HepG2 (cell line): ENCODE results near the gene GAS5. TPM values are rescaled to one million over a fixed set of nuclear protein-coding genes. Genes with fewer than 3 reads are reported as not detected.

ENCODE experiments used
- BHLHE40 ChIP-seq: IDR thresholded peaks from 2 replicates; pipeline ENCODE4 v1.6.1; 2011; ENCODE audit warnings: low read length, improper control_type of control experiment
- CENPT ChIP-seq: sonication (generic); formaldehyde crosslinking; IDR thresholded peaks from 2 replicates; pipeline ENCODE4 v1.8.0; 2022; ENCODE audit warnings: low read depth, mild to moderate bottlenecking, moderate library complexity, missing genetic modification reagents
- CREB3 ChIP-seq: sonication (generic); formaldehyde crosslinking; IDR thresholded peaks from 2 replicates; pipeline ENCODE4 v1.5.0; 2020; ENCODE audit warnings: missing genetic modification reagents
- DNMT3B ChIP-seq: conservative IDR thresholded peaks from 2 replicates; pipeline ENCODE4 v1.6.1; 2016; ENCODE audit warnings: missing biosample characterization, control low read depth
- ELF1 ChIP-seq: sonication (generic); formaldehyde crosslinking; IDR thresholded peaks from 2 replicates; pipeline ENCODE4 v1.4.0; 2020; ENCODE audit warnings: missing genetic modification reagents
- HIVEP1 ChIP-seq: sonication (generic); formaldehyde crosslinking; IDR thresholded peaks from 2 replicates; pipeline ENCODE4 v1.4.0; 2020; ENCODE audit warnings: mild to moderate bottlenecking, missing genetic modification reagents
- KAT7 ChIP-seq: IDR thresholded peaks from 2 replicates; pipeline ENCODE4 v1.6.1; 2018; ENCODE audit warnings: borderline replicate concordance, missing compliant biosample characterization
- KLF6 ChIP-seq: IDR thresholded peaks from 2 replicates; pipeline ENCODE4 v1.8.0; 2016; ENCODE audit warnings: missing biosample characterization, missing genetic modification reagents
- MED8 ChIP-seq: sonication (generic); formaldehyde crosslinking; IDR thresholded peaks from 2 replicates; pipeline ENCODE4 v1.8.1; 2023; ENCODE audit warnings: mild to moderate bottlenecking, missing genetic modification reagents; ENCODE audit not compliant: insufficient replicate concordance
- MTF1 ChIP-seq: sonication (generic); formaldehyde crosslinking; IDR thresholded peaks from 2 replicates; pipeline ENCODE4 v1.5.0; 2020; ENCODE audit warnings: missing genetic modification reagents
- NR1H2 ChIP-seq: sonication (generic); formaldehyde crosslinking; IDR thresholded peaks from 2 replicates; pipeline ENCODE4 v1.8.1; 2022; ENCODE audit warnings: low read depth, missing genetic modification reagents, borderline replicate concordance
- PHB2 ChIP-seq: fragments of 450-650 bp; IDR thresholded peaks from 2 replicates; pipeline ENCODE4 v1.6.1; 2018; ENCODE audit not compliant: partially characterized antibody
- SOX13 ChIP-seq, 3 experiments: fragments of 450-650 bp in 1 of 3; sonication (generic) in 1 of 3; formaldehyde crosslinking in 1 of 3; IDR thresholded peaks in 2 of 3; conservative IDR thresholded peaks in 1 of 3; 2 replicates each; pipeline versions ENCODE4 v1.5.0 to v1.6.1; 2016 to 2020; ENCODE audit warnings: antibody characterized with exemption in 1 of 3, mild to moderate bottlenecking in 1 of 3, missing compliant biosample characterization in 1 of 3, missing genetic modification reagents in 1 of 3, moderate library complexity in 1 of 3
- TP53 ChIP-seq: sonication (generic); formaldehyde crosslinking; conservative IDR thresholded peaks from 2 replicates; pipeline ENCODE4 v1.4.0; 2020; ENCODE audit warnings: missing genetic modification reagents
- ZFY ChIP-seq: sonication (generic); formaldehyde crosslinking; IDR thresholded peaks from 2 replicates; pipeline ENCODE4 v1.4.0; 2020; ENCODE audit warnings: missing genetic modification reagents
- ZMYM4 ChIP-seq: sonication (generic); formaldehyde crosslinking; IDR thresholded peaks from 2 replicates; pipeline ENCODE4 v1.8.1; 2023; ENCODE audit warnings: mild to moderate bottlenecking, missing genetic modification reagents
- ZNF256 ChIP-seq: sonication (generic); formaldehyde crosslinking; conservative IDR thresholded peaks from 2 replicates; pipeline ENCODE4 v1.4.0; 2020; ENCODE audit warnings: missing genetic modification reagents
- ZNF329 ChIP-seq: sonication (generic); formaldehyde crosslinking; IDR thresholded peaks from 2 replicates; pipeline ENCODE4 v1.9.0; 2021; ENCODE audit warnings: low read depth, mild to moderate bottlenecking, missing genetic modification reagents
- ZNF432 ChIP-seq: sonication (generic); formaldehyde crosslinking; IDR thresholded peaks from 2 replicates; pipeline ENCODE4 v1.5.0; 2020; ENCODE audit warnings: missing genetic modification reagents, mild to moderate bottlenecking, borderline replicate concordance
- ZNF614 ChIP-seq: IDR thresholded peaks from 2 replicates; pipeline ENCODE4 v1.6.1; 2018; ENCODE audit warnings: missing biosample characterization, missing genetic modification reagents, inconsistent platforms, borderline replicate concordance
- ZNF777 ChIP-seq: sonication (generic); formaldehyde crosslinking; IDR thresholded peaks from 2 replicates; pipeline ENCODE4 v1.4.0; 2020; ENCODE audit warnings: missing genetic modification reagents
- ZSCAN29 ChIP-seq: sonication (generic); formaldehyde crosslinking; conservative IDR thresholded peaks from 2 replicates; pipeline ENCODE4 v1.4.0; 2020; ENCODE audit warnings: mild to moderate bottlenecking, missing genetic modification reagents
- polyA plus RNA-seq, 8 experiments: library from polyadenylated mRNA; depleted of rRNA in 3 of 8; stranded (reverse) in 7 of 8; unstranded in 1 of 8; fragments of >200 nt; fragmentation: Illumina TruSeq in 4 of 8; extraction: Trizol in 4 of 8; gene quantifications; 2 replicates each; pipeline versions ENCODE4 v1.2.1 to v1.2.3, GENCODE V29; 2011 to 2016; ENCODE audit warnings: low read depth in 4 of 8, missing spikeins in 1 of 8, mixed read lengths in 1 of 8; ENCODE audit not compliant: insufficient read depth in 1 of 8
- total RNA-seq, 5 experiments: library from RNA; depleted of rRNA; stranded (reverse); fragments of >200 nt; fragmentation: Illumina TruSeq; extraction: Trizol; gene quantifications; 2 replicates each; pipeline ENCODE4 v1.2.3, GENCODE V29; 2016; ENCODE audit warnings: low read depth in 1 of 5
- TF ChIP-seq, protein P1 (sequence below): sonication (generic); formaldehyde crosslinking; IDR thresholded peaks from 2 replicates; pipeline ENCODE4 v1.4.0; 2020; ENCODE audit warnings: mild to moderate bottlenecking, missing genetic modification reagents
- TF ChIP-seq, protein P2 (sequence below): sonication (generic); formaldehyde crosslinking; IDR thresholded peaks from 2 replicates; pipeline ENCODE4 v1.8.0; 2022; ENCODE audit warnings: mild to moderate bottlenecking, missing genetic modification reagents, moderate library complexity
- TF ChIP-seq, protein P3 (sequence below): sonication (generic); formaldehyde crosslinking; IDR thresholded peaks from 2 replicates; pipeline ENCODE4 v1.8.0; 2022; ENCODE audit warnings: low read depth, missing genetic modification reagents
- TF ChIP-seq, protein P4 (sequence below): sonication (generic); formaldehyde crosslinking; conservative IDR thresholded peaks from 2 replicates; pipeline ENCODE4 v1.8.1; 2023; ENCODE audit warnings: missing genetic modification reagents

The GAS5 gene
- total and polyA plus RNA-seq, 2 of the 13 experiments (the other 11 are each of a cell fraction or from before 2014, with no cell fraction given) = 352 to 738 TPM

DNA sequence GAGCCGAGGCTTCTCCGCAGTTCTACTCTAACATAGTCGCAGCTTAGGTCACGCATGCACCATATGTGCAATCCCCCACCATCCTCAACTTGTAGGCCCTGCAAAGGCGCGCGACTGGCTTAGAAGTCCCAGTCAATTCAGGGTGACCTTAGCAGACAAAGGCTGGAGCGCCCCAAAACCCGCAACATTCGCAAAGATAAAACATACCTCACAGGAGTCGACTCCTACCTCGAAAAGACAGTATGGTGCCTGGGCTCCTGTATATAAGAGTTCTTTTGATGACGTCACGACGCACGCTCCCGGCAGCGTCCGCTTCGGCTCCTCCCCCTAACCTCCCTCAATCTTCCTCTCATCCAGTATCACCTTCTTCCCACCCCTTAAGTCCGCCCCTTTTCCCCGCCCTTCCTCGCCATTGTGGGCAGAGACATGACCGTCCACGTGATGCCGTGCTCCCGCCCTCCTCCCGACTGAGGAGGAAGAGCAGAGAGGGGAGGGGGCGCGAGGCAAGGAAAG is at the start of gene GAS5 (continued):
- no peak for TF ChIP-seq MED8
- no peak; the same call in 1 of the 2 replicates for TF ChIP-seq SOX13 (IDR thresholded peaks at IDR 0.05)
- no peak for TF ChIP-seq SOX13 (CRISPR knock-in tag; conservative IDR thresholded peaks at IDR 0.05 in 1 of 2, IDR thresholded peaks at IDR 0.05 in 1 of 2)
- TF ChIP-seq CREB3 (CRISPR knock-in tag) = no peak
- no peak for TF ChIP-seq ZNF329 (CRISPR knock-in tag)
- no peak for TF ChIP-seq PHB2
- TF ChIP-seq ZNF256 = no peak; the same call in 1 of the 2 replicates
- no peak for TF ChIP-seq ZNF614
- TF ChIP-seq KAT7 (CRISPR knock-in tag) = no peak
- TF ChIP-seq BHLHE40 = no peak
- TF ChIP-seq ELF1 (CRISPR knock-in tag) = peak; percentile 67; the same call in 1 of the 2 replicates
- TF ChIP-seq, protein P1, sequence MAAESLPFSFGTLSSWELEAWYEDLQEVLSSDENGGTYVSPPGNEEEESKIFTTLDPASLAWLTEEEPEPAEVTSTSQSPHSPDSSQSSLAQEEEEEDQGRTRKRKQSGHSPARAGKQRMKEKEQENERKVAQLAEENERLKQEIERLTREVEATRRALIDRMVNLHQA (CRISPR knock-in tag) = peak; percentile 64; the same call in 1 of the 2 replicates
- TF ChIP-seq ZMYM4 (CRISPR knock-in tag) = peak; percentile 89
- TF ChIP-seq TP53 (CRISPR knock-in tag) = 0 out of 2 replicates have a peak, but pooled peaks have one; percentile 44
- no peak for TF ChIP-seq HIVEP1 (CRISPR knock-in tag)
- TF ChIP-seq, protein P2, sequence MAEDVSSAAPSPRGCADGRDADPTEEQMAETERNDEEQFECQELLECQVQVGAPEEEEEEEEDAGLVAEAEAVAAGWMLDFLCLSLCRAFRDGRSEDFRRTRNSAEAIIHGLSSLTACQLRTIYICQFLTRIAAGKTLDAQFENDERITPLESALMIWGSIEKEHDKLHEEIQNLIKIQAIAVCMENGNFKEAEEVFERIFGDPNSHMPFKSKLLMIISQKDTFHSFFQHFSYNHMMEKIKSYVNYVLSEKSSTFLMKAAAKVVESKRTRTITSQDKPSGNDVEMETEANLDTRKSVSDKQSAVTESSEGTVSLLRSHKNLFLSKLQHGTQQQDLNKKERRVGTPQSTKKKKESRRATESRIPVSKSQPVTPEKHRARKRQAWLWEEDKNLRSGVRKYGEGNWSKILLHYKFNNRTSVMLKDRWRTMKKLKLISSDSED = no peak
- no peak for TF ChIP-seq MTF1
- peak; percentile 47; the same call in 1 of the 2 replicates for TF ChIP-seq ZSCAN29
- peak; percentile 58; the same call in 1 of the 2 replicates for TF ChIP-seq DNMT3B (CRISPR knock-in tag)
- no peak for TF ChIP-seq NR1H2 (CRISPR knock-in tag)
- 0 out of 2 replicates have a peak, but pooled peaks have one; percentile 49 for TF ChIP-seq ZNF777
- TF ChIP-seq ZNF432 = no peak
- TF ChIP-seq ZFY (CRISPR knock-in tag) = no peak; the same call in none of the 2 replicates
- TF ChIP-seq CENPT (CRISPR knock-in tag) = 0 out of 2 replicates have a peak, but pooled peaks have one; percentile 2
- peak; percentile 51; the same call in 1 of the 2 replicates for TF ChIP-seq KLF6 (CRISPR knock-in tag)
- TF ChIP-seq, protein P3, sequence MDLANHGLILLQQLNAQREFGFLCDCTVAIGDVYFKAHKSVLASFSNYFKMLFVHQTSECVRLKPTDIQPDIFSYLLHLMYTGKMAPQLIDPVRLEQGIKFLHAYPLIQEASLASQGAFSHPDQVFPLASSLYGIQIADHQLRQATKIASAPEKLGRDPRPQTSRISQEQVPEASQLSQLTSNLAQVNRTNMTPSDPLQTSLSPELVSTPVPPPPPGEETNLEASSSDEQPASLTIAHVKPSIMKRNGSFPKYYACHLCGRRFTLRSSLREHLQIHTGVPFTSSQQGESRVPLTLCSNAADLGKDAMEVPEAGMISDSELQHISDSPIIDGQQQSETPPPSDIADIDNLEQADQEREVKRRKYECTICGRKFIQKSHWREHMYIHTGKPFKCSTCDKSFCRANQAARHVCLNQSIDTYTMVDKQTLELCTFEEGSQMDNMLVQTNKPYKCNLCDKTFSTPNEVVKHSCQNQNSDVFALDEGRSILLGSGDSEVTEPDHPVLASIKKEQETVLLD (CRISPR knock-in tag) = no peak
- TF ChIP-seq, protein P4, sequence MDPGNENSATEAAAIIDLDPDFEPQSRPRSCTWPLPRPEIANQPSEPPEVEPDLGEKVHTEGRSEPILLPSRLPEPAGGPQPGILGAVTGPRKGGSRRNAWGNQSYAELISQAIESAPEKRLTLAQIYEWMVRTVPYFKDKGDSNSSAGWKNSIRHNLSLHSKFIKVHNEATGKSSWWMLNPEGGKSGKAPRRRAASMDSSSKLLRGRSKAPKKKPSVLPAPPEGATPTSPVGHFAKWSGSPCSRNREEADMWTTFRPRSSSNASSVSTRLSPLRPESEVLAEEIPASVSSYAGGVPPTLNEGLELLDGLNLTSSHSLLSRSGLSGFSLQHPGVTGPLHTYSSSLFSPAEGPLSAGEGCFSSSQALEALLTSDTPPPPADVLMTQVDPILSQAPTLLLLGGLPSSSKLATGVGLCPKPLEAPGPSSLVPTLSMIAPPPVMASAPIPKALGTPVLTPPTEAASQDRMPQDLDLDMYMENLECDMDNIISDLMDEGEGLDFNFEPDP (CRISPR knock-in tag) = no peak
